Right atrium auricular region (tissue), 2 donors: ENCODE data around the gene HLA-DOA. TPM values are rescaled to one million over a fixed set of nuclear protein-coding genes. Genes with fewer than 3 reads are reported as not detected.
A peak's percentile ranks its signal among the peaks of the same experiment; 100 is the strongest.

Source experiments
- DNase-seq: peaks from one replicate; pipeline ENCODE4 v3.0.0-alpha.2; 2019; ENCODE audit warnings: low spot score
- H3K27ac ChIP-seq, 2 donors: fragments of 200-600 bp; sonication (generic); 1 replicate in 1 of 2; 2 replicates in 1 of 2; pipeline ENCODE4 v1.5.1; 2016 to 2019
- H3K27me3 ChIP-seq, 2 donors: fragments of 200-600 bp; sonication (generic); one replicate each; pipeline versions ENCODE4 v1.5.1 to v1.6.0; 2017 to 2019
- H3K36me3 ChIP-seq: fragments of 200-600 bp; sonication (generic); one replicate; pipeline ENCODE4 v1.5.1; 2016
- H3K4me1 ChIP-seq, 2 donors: fragments of 200-600 bp; sonication (generic); one replicate each; pipeline versions ENCODE4 v1.5.1 to v1.6.0; 2017 to 2019
- H3K4me3 ChIP-seq, 2 donors: fragments of 200-600 bp; sonication (generic); 1 replicate in 1 of 2; 2 replicates in 1 of 2; pipeline ENCODE4 v1.5.1; 2017 to 2019; ENCODE audit warnings: mild to moderate bottlenecking in 1 of 2, moderate library complexity in 1 of 2
- H3K9me3 ChIP-seq, 2 donors: fragments of 200-600 bp; sonication (generic); one replicate each; pipeline ENCODE4 v1.5.1; 2019
- CTCF ChIP-seq, 2 donors: fragments of 200-600 bp; sonication (generic); IDR thresholded peaks; one replicate each; pipeline ENCODE4 v1.5.1; 2019; ENCODE audit warnings: antibody characterized with exemption in 2 of 2
- total RNA-seq, 2 donors: library from RNA; depleted of rRNA; stranded (reverse); fragments of >200 nt; gene quantifications; one replicate each; pipeline ENCODE4 v1.1.0, GENCODE V29; 2016

The HLA-DOA gene
- total RNA-seq, 2 donors from 2014 or later, result 2.6 to 15.6 TPM

GRCh38 chr6:32976334-32977069 is 32.9 kb downstream of the HLA-DOA start:
- TF ChIP-seq CTCF (IDR thresholded peaks at IDR 0.05), result no peak
- Histone ChIP-seq H3K36me3 (peaks cover 92% of the 10 kb centered on the region), H3K4me3 (no peak overlapping the region), H3K27ac (no peak overlapping the region), H3K9me3 (no peaks in the 10 kb centered on the region), H3K4me1 (peaks cover 3 to 49% of the 10 kb centered on the region in 2 donors), H3K27me3 (no peaks in the 10 kb centered on the region)
- DNase-seq, result no peak

DNA sequence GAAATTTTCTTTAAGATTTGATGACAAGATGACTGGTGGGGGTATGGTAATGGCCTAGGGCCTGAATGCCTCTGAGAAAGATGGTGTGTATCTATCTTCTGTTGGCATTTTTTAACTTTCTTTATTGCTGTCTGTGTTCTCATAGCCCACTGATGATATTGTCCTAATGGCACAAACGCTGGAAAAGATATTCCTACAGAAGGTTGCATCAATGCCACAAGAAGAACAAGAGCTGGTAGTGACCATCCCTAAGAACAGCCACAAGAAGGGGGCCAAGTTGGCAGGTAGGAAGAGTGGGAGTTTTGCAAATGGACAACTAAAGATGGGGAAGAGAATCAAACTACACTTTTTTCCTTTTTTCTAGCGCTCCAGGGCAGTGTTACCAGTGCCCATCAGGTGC is 33.5 kb downstream of the HLA-DOA start:
- H3K4me3 ChIP-seq, result no peak overlapping the region

DNA sequence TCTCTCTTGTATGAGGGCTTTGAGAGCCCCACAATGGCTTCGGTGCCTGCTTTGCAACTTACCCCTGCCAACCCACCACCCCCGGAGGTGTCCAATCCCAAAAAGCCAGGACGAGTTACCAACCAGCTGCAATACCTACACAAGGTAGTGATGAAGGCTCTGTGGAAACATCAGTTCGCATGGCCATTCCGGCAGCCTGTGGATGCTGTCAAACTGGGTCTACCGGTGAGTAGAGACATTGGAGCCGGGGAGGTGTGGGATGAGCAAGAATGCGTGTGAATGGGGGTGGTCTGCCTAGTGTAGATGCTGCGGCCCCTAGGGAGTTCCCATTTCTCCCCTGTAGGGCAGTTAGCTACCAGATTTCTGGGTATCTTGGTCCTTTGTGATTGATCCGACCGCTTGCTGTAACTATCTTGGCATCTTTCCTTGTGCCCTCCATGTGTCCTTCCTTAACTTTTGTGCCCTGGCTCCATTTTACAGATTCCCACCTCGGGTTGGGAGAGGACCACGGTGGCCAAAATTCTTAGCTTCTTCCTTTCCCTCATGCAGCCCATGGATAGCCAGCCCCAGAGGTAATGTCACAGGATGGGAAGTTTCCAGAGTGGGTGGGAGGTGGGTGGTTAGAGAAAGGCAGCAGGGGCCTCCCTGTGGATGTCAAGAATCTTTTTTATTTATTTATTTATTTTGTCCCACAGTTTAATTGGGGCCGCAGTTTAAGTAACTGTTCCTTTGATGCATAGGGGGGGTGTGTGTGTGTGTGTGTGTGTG is 34.7 kb downstream of the HLA-DOA start:
- DNase-seq, result no peak
- Histone ChIP-seq H3K27me3 (no peaks in the 10 kb centered on the region), H3K4me3 (peak overlapping the region; percentile 75 to 96), H3K4me1 (peaks cover 3 to 43% of the 10 kb centered on the region in 2 donors), H3K36me3 (peaks cover 75% of the 10 kb centered on the region), H3K9me3 (no peaks in the 10 kb centered on the region), H3K27ac (peak overlapping the region in 1 of 2 donors; percentile 100)
- no peak for TF ChIP-seq CTCF (IDR thresholded peaks at IDR 0.05)

More for the DNA sequence above, 33.5 kb downstream of the HLA-DOA start:
- Histone ChIP-seq H3K27me3 (no peaks in the 10 kb centered on the region), H3K27ac (no peak overlapping the region), H3K36me3 (peaks cover 86% of the 10 kb centered on the region), H3K9me3 (no peaks in the 10 kb centered on the region), H3K4me1 (peaks cover 3 to 47% of the 10 kb centered on the region in 2 donors)
- DNase-seq, result no peak
- no peak for TF ChIP-seq CTCF (IDR thresholded peaks at IDR 0.05)

- H3K36me3 ChIP-seq, result peaks cover 67% of the 10 kb centered on the region
- TF ChIP-seq CTCF (IDR thresholded peaks at IDR 0.05), result no peak
- DNase-seq, result no peak
- peak overlapping the region in 1 of 2 donors; percentile 100 for H3K27ac ChIP-seq
- no peaks in the 10 kb centered on the region for H3K27me3 ChIP-seq
- H3K9me3 ChIP-seq, result no peaks in the 10 kb centered on the region
- H3K4me1 ChIP-seq, result peaks cover 3 to 43% of the 10 kb centered on the region in 2 donors
- H3K4me3 ChIP-seq, result peak overlapping the region; percentile 75 to 96
Measured at GRCh38 chr6:32974016-32974333, 35.4 kb downstream of the HLA-DOA start.

- no peak for TF ChIP-seq CTCF (IDR thresholded peaks at IDR 0.05)
- Histone ChIP-seq H3K9me3 (no peaks in the 10 kb centered on the region), H3K36me3 (peaks cover 61% of the 10 kb centered on the region), H3K4me3 (peak overlapping the region; percentile 75 to 96), H3K27ac (peak overlapping the region; percentile 99 to 100), H3K4me1 (peaks cover 3 to 43% of the 10 kb centered on the region in 2 donors), H3K27me3 (no peaks in the 10 kb centered on the region)
- no peak for DNase-seq
Measured at GRCh38 chr6:32973144-32974015, 36.0 kb downstream of the HLA-DOA start.
